Endothelial cell (in vitro differentiated cells): ENCODE results near the gene CCDC3. TPM values are rescaled to one million over a fixed set of nuclear protein-coding genes. Genes with fewer than 3 reads are reported as not detected.

Source experiments
- DNase-seq: peaks from one replicate; pipeline ENCODE4 v3.0.0; 2021; ENCODE audit warnings: low spot score
- H3K27ac Mint-ChIP-seq: one replicate; pipeline ENCODE4 v1.8.0; 2021; ENCODE audit warnings: mixed read lengths, inconsistent platforms; ENCODE audit not compliant: unreplicated experiment
- H3K27me3 Mint-ChIP-seq: one replicate; pipeline ENCODE4 v1.8.0; 2021; ENCODE audit warnings: mild to moderate bottlenecking, moderate library complexity, mixed read lengths, inconsistent platforms; ENCODE audit not compliant: unreplicated experiment
- H3K36me3 Mint-ChIP-seq: one replicate; pipeline ENCODE4 v1.8.0; 2021; ENCODE audit warnings: mild to moderate bottlenecking, low read depth, mixed read lengths, inconsistent platforms; ENCODE audit not compliant: unreplicated experiment
- H3K4me1 Mint-ChIP-seq: one replicate; pipeline ENCODE4 v1.8.0; 2021; ENCODE audit warnings: mild to moderate bottlenecking, mixed read lengths, inconsistent platforms; ENCODE audit not compliant: unreplicated experiment
- H3K4me3 Mint-ChIP-seq: one replicate; pipeline ENCODE4 v1.8.0; 2021; ENCODE audit warnings: mild to moderate bottlenecking, mixed read lengths, inconsistent platforms; ENCODE audit not compliant: unreplicated experiment
- H3K9me3 Mint-ChIP-seq: one replicate; pipeline ENCODE4 v1.8.0; 2021; ENCODE audit warnings: mixed read lengths, inconsistent platforms; ENCODE audit not compliant: unreplicated experiment
- total RNA-seq: library from RNA; stranded (reverse); fragmentation: NEBNext Ultra II Directional; extraction: Animal tissue kit (Norgen Biotek cat#: 25700); gene quantifications from one replicate; pipeline ENCODE4 v1.2.1, GENCODE V29; 2021; ENCODE audit not compliant: unreplicated experiment
- TF ChIP-seq, protein P1 (sequence below): fragments of 200-600 bp; sonication (generic); IDR thresholded peaks from one replicate; pipeline ENCODE4 v1.5.0; 2021; ENCODE audit warnings: antibody characterized with exemption; ENCODE audit not compliant: unreplicated experiment

Gene CCDC3
- total RNA-seq, 1 donor from 2014 or later, result 26.1 TPM

DNA sequence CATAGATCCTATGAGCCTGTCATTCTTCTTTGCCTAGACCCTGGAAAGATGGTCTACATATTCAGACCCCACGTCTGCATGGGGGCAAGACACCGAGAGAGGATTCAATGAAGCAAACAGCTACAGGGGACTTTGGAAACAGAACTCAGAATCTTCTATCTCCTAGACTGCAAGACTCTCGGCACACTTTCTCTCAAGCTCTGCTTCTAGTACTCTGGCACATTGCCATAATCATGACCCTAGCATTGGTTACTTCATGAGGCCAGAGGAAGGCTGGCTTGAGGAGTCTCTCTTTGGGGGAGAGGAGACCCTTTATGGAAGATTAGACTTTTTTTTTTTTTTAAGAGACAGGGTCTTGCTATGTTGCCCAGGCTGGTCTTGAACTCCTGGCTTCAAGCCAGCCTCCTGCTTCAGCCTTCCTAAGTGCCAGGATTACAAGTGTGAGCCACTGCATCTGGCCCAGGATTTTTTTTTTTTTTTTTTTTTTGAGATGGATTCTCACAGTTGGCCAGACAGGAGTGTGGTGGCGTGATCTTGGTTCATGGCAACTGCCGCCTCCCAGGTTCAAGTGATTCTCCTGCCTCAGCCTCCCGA lies 20.7 kb downstream of the CCDC3 start:
- Mint-ChIP-seq H3K27me3 (peaks cover 2% of the 10 kb centered on the region), H3K4me1 (peaks cover 2% of the 10 kb centered on the region), H3K27ac (no peak overlapping the region), H3K9me3 (no peaks in the 10 kb centered on the region), H3K36me3 (peaks cover 4% of the 10 kb centered on the region), H3K4me3 (no peak overlapping the region)
- DNase-seq, result no peak
- TF ChIP-seq, protein P1, sequence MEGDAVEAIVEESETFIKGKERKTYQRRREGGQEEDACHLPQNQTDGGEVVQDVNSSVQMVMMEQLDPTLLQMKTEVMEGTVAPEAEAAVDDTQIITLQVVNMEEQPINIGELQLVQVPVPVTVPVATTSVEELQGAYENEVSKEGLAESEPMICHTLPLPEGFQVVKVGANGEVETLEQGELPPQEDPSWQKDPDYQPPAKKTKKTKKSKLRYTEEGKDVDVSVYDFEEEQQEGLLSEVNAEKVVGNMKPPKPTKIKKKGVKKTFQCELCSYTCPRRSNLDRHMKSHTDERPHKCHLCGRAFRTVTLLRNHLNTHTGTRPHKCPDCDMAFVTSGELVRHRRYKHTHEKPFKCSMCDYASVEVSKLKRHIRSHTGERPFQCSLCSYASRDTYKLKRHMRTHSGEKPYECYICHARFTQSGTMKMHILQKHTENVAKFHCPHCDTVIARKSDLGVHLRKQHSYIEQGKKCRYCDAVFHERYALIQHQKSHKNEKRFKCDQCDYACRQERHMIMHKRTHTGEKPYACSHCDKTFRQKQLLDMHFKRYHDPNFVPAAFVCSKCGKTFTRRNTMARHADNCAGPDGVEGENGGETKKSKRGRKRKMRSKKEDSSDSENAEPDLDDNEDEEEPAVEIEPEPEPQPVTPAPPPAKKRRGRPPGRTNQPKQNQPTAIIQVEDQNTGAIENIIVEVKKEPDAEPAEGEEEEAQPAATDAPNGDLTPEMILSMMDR, result no peak

DNA sequence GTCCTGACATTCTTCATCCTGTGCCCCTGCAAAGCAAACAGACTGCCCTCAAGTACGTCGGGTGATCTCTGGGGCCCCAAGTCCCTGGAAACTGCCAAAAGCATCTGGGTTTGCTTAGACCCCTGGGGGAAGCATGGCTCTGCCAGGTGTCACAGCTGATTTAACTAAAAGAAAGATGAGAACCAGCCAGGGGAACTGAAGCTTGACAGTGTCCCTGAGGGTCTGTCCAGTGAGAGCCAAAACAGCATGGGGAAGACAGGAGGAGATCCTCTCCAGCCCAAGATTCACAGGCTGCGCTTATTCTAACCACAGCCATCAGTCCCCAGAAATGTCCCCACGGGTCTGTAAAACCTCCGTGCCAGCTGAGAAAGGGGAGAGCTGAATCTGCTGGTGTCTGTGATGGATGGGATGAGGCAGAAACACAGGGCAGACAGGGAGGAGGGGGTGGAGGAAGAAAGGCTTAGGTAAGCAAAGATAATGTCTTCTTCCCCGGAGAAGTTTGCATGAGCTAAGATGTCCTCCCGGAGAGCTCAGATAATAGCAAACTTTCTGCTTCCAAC lies 21.3 kb downstream of the CCDC3 start:
- H3K36me3 Mint-ChIP-seq, result peaks cover 6% of the 10 kb centered on the region
- no peaks in the 10 kb centered on the region for H3K9me3 Mint-ChIP-seq
- peaks cover 3% of the 10 kb centered on the region for H3K27me3 Mint-ChIP-seq
- no peak overlapping the region for H3K4me3 Mint-ChIP-seq
- peaks cover 3% of the 10 kb centered on the region for H3K4me1 Mint-ChIP-seq
- TF ChIP-seq, protein P1, result no peak
- no peak overlapping the region for H3K27ac Mint-ChIP-seq
- DNase-seq, result no peak

DNA sequence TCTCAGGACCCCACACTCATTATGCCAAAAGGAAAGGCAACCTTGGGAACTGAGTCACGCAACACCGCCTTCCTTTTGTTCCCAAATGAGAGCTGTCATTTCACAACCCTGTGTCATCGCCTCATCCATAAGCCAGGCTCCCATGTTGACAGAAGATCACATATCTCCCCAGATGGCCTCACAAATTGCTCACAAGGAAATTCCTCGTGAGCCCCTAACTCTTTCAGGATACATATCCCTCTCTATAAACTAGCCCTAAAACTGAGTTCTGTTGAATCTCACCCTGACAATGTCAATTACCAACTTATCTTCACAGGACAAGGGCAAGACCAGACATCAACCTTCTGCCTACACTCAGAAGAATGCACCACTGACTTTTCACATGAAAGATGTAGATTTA lies 22.6 kb downstream of the CCDC3 start:
- Mint-ChIP-seq H3K9me3 (no peaks in the 10 kb centered on the region), H3K36me3 (peaks cover 3% of the 10 kb centered on the region), H3K27me3 (peaks cover 5% of the 10 kb centered on the region), H3K27ac (no peak overlapping the region), H3K4me1 (peaks cover 6% of the 10 kb centered on the region), H3K4me3 (no peak overlapping the region)
- no peak for DNase-seq
- TF ChIP-seq, protein P1, result no peak

DNA sequence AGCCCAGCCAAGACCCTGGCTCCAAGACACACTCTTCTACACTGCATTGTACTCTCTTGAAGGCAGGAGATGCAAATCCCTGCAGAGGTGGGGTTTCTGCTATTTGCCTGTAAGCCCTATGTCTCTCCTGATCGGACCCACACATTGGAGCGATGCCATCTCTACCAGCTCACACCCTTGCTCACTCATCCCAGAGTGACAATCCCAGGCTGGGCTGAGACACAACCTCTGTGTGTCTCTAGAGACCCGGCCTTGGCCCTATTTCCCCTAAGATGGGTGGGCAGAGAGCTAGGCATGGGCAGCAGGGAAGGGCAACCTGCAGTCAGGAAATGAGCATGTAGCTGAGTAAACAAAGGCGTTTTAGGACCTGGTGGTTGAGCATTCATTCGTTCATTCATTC lies 25.6 kb downstream of the CCDC3 start:
- peaks cover 6% of the 10 kb centered on the region for H3K27me3 Mint-ChIP-seq
- H3K4me3 Mint-ChIP-seq, result no peak overlapping the region
- no peak for DNase-seq
- no peaks in the 10 kb centered on the region for H3K9me3 Mint-ChIP-seq
- H3K36me3 Mint-ChIP-seq, result peaks cover 3% of the 10 kb centered on the region
- H3K4me1 Mint-ChIP-seq, result peaks cover 8% of the 10 kb centered on the region
- TF ChIP-seq, protein P1, result no peak
- no peak overlapping the region for H3K27ac Mint-ChIP-seq

DNA sequence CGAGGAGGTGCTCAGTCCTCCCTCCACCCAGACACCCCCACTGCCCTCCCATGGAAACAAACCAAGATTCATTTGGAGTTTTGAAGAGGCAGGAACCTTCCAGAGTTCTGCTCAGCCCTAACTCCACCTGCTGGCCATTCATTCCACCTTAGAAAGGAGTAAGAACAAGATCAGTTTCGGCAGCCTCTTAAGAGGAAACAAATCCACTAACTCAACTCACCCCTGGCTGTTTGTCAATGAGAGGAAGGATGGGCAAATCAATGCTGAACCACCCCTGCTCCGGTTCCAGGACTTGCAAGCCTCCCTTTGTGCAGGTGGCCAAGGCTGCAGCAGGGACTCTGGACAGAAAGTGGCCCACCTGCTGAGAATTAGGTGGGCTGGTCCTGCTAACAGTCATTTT lies 26.2 kb downstream of the CCDC3 start:
- TF ChIP-seq, protein P1, result peak; percentile 15
- Mint-ChIP-seq H3K4me3 (no peak overlapping the region), H3K36me3 (peaks cover 3% of the 10 kb centered on the region), H3K27me3 (peaks cover 5% of the 10 kb centered on the region), H3K9me3 (no peaks in the 10 kb centered on the region), H3K27ac (no peak overlapping the region), H3K4me1 (peaks cover 8% of the 10 kb centered on the region)
- peak; percentile 9 for DNase-seq
